Occipital lobe (tissue), 2 donors: Measurements from ENCODE around the gene MBTPS1. TPM values are rescaled to one million over a fixed set of nuclear protein-coding genes. Genes with fewer than 3 reads are reported as not detected.

Experiments used
- DNase-seq: peaks from one replicate; lab custom pipeline; 2025; lab: John Stamatoyannopoulos, UW
- total RNA-seq: library from RNA; depleted of rRNA; stranded (reverse); fragments of >200 nt; gene quantifications from one replicate; pipeline ENCODE4 v1.2.3, GENCODE V29; 2014

Gene MBTPS1
- 78.1 TPM for total RNA-seq

DNA sequence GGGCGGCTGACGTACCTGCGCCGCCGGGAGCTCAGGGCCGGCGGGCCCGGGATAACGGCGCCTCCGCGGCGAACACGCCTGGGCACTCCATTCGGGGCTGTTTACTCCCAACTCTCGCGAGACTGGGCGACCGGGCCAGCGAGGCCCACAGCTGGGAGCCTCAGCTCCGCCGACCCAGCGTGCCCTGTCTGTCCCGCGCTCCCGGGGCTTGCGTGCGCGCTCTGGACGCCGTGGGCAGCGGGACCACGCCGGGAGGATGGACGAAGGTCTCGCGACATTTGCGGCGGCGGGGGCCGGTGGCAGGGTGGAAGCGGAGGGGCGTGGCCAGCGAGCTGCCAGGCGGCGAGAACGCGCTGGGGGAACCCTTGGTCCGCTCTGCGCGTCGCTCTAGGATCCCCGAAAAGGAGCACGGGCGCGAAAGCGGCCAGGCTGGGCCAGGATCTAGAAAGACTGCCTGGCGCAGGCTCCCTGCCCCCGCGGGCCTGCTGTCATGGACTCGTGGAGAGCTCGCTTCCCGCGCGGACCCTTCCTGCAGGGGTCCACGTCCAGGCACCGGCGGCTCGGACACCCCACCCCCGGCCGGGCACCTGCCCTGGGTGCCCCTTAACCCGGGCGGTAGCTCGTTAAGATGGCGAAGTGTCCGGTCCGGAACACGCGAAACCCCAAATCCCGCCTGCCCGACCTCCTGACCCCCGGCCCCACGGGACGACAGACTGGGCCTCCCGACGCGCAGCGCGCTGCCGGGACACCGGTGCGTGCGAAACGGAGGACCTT is at the start of gene MBTPS1:
TSS of gene MBTPS1 (minus strand) at position 223 of the 774 bp plus-strand sequence. CDS start 15,159 bp downstream, outside the sequence.
- peak; percentile 96 for DNase-seq

DNA sequence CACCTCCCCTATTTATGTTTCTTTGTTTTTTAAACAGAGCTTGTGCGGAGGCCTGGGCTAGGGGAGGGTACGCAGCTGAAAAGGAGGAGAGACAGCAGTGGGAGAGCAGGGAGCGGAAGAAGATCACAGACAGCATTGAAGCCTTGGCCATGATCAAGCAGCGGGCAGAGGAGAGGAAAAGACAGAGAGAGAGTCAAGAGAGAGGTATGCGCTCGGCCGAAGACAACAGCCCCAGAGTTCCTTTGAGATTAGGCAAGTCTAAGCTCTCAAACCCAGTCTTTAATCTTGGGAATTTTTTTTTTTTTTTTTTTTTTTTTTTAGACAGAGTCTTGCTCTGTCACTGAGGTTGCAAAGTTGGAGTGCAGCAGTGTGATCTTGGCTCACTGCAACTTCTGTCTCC is 49.0 kb upstream of the MBTPS1 start:
- DNase-seq = no peak

DNA sequence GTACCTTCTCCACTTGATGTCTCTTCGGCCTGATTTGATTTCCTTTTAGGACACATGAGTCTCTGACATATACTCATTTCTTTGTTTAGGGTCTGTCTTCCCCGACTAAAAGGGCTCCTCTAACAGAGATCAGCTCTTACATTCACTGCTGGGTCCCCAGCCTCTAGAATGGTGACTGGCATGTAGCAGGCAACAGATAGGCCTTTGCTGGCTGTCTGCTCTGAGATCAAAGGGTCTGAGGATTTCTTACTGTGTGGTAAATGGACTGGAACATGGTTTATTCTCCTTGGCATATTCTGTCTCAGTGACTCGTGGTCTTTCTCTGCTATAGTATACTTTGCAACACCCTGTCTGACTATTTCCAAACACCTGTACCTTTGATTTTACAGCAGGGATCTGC is 45.1 kb upstream of the MBTPS1 start:
- DNase-seq = no peak

DNA sequence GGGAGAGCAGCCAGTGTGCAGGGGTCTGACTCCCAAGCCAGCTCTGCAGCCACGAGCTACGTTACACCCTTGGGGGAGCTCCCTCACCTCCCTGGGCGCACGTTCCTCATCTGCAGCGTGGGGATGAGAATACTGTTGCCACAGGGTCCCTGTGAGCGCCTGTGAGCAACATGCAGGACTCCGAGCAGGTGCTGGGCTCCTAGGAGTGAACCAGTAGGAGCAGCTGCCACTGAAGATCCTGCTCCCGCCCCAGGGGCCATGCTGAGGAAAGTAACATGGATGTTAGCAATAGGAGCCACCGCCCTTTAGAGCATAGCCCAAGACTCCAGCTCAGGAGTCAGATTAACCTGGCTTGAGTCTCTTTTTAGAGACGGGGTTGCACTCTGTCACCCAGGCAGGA is 44.3 kb upstream of the MBTPS1 start:
- DNase-seq = no peak

DNA sequence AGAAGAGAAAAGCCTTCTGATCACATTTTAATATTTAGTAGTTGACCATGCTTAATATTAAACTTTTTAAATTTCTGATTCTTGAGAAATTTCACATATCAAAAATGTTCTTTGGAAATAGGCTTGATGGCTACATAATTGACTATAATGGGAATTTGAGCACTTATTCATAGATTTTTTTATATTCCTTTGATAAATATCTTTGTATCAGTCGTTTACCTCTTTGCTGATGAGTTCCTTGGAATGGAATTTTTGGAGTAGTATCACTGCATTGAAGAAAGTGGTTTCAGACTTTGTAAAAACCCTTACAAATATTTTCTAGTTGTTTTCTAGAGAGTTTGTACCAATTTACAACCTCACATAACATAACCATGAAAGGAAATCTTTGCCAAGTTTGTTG is 43.1 kb upstream of the MBTPS1 start:
- DNase-seq = no peak

DNA sequence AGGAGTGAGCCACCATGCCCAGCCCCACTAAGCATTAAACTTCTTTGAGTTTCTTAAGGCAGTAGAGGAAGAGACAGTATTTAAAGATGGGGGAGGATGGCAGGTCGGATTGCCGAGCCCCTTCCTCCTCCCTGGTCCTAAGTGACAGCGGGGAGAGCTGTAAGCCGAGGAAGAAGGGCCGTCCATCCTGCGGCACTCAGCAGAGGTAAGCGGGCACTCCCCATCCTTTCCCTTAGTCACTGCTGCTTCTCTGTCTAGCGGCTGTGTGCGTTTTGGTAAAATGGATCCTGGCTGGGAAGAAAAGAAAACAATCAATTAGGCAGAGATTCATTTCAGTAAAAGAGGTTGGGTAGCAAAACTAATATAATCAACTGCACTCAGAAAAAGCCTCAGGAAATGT is 42.3 kb upstream of the MBTPS1 start:
- no peak for DNase-seq

DNA sequence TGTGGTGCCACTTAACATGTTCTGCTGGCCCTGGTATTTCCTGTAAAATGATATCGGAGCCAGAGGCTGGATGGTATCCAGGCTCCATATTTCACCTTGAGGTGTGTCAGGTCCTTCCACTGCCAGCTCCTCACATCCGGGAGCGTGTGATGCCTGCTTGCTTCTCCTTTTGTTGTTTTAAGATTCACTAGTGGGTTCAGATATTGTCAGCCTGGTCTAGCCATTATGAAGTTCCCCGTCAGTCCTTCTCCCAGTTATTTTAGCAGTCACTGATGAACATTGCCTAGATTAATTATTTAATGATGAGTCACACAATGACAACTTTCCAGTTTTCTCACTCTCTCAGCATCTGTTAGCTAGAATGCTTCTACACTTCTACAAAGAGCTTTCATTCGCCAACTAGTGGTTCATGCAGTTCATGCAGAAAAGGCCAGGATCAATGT is 39.6 kb upstream of the MBTPS1 start:
- DNase-seq = no peak

DNA sequence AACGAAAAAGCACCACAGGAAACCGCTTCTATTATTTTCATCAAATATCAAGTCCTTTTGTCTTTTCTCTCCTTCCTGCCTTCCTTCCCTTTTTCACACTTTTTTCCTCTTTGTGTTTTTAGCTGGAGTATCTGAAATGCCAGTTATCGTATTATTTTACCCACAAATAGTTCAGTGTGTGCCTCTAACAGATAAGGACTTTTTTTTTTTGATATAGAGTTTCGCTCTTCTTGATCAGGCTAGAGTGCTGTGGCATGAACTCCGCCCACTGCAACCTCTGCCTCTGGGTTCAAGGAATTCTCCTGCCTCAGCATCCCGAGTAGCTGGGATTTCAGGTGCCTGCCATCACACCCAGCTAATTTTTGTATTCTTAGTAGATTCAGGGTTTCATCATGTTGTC is 39.0 kb upstream of the MBTPS1 start:
- no peak for DNase-seq

DNA sequence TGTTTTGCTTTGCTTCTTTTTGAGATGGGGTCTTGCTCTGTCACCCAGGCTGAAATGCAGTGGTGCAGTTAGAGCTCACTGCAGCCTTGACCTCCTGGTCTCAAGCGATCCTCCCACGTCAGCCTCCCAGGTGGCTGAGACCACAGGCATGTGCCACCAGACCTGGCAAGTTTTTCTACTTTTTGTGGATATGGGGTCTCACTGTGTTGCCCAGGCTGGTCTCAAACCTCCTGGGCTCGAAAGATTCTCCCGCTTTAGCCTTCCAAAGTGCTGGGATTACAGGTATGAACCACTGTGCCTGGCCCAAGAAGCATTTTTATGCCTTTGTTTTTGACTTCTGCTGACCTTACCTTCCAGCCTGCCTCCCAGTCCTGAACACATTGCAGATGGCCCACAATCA is 38.5 kb upstream of the MBTPS1 start:
- no peak for DNase-seq

DNA sequence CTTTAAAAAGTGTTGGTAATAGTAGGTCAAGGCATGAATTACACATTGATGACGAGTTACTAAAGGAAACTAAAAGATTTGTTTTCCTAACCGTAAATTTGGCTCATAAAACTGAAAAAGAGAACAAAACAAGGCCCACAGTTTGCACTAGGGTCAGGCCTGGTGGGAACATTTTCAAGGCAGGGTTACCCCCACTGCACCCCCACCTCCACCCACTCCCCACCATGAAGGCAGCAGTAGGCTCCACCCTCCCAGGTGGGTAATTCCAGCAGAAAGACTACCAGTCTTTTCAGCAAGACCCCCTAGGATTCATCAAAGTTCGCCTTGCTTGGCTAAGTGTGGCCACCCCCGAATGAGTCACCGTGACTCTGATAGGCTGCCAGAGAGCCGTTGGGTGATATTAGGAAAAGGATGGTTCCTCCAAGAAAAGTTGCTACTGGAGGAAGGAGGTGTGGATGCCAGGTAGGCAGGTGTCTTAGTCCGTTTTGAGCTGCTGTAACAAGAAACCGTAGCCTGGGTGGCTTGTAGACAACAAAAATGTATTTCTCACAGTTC is 37.0 kb upstream of the MBTPS1 start:
- DNase-seq = no peak

DNA sequence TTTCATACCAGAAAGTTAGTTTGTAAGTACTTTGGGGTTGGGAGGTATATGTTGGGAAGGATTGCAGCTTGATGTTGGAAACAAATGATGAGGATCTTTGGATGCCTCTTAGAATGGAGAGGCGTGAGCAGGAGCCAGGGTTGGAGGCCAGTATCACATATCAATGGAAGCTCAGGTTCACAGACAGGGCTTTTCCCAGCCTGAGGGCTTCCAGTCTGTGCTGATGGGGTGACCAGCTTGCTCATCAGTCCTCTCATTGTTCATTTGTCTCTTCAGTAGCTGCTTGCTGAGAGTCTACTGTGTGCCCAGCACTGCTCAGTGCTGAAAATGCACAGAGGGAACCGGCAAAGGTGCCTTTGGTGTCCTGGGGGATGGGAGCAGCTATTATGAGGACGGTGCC is 34.2 kb upstream of the MBTPS1 start:
- no peak for DNase-seq

DNA sequence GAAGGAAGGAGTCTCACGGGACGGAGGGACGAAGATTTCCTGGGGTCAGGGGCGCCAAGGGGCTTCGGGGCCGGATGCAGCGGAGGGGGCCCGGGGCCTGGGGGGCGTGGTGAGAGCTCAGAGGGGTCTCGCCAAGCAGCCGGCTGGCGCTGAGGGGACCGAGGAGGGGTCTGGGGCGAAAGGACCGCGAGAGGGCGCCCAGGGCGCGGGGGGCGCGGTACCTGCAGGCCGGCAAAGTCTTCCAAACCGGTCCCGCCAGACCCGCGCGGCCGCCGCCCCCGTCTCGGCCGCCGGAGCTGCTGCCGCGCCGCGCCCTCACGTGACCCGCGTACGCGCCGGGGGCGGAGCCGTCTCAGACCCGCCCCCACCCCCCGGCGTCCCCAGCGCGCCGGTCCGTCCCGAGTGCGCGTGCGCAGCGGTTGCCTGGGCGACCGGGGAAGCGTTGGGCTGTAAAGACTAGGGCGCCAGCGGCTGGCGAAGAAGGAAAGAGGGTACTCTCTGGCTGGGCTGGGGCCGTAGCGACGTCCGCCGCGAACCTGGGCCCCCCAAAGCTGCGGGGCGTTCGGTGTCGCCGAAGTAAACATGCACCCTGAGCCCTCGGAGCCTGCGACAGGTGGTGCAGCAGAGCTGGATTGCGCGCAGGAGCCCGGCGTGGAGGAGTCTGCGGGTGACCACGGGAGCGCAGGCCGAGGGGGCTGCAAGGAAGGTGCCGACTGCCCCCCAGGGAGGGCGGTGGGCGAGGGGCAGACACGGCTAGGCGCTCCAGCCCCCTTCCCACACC is 28.3 kb upstream of the MBTPS1 start, which contains the start of the genes DNAAF1 and HSDL1:
TSS of gene DNAAF1 (plus strand) at position 450 of the 781 bp plus-strand sequence. CDS start at position 583, 133 bp downstream.
TSS of gene HSDL1 (minus strand) at position 319 of the 781 bp plus-strand sequence. CDS start 13,856 bp downstream, outside the sequence.
- DNase-seq = peak; percentile 85

DNA sequence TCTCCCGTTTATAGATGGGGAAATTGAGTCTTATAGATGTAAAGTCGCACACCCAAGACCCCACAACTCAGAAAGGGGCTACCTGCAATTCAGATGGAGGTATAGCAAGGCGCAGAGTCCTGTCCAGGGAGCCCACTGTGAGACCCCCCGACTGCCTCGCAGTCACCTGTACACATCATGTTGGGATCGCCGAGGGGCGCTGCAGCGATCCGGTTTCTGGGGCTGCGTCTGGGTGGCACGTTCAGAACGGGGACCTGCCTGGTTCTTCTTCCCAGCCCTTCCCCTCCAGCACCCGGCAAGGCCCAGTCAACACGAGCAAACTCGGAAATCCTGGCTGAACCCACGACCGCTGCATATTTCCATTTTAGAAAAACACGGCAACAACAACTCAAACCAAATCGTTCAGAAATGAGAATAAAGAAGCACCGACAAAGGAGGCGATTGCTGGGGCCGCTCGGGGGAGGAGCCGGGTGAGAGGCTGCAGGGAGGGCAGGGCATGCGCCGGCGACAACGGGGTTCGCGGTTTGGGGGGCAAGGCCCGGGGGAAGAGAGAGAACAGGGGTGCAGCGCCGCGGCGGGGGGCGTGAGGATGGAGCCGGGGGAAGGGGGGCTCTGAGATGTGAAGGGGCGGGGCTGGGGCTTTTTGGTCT is 27.6 kb upstream of the MBTPS1 start:
- no peak for DNase-seq

DNA sequence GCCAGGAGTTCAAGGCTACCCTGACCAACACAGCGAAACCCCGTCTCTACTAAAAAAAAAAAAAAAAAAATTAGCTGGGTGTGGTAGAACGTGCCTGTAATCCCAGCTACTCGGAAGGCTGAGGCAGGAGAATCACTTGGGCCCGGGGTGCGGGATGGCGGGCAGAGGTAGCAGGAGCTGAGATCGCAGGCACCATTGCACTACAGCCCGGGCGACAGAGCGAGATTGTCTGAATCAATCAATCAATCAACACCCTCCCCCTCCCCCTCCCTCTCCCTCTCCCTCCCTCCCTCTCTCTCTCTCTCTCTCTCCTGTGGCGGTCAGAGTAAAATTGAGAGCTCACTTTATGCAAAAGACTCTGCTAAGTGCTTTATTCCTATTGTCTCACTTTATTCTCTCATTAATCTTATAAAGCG is 27.1 kb upstream of the MBTPS1 start:
- no peak for DNase-seq

DNA sequence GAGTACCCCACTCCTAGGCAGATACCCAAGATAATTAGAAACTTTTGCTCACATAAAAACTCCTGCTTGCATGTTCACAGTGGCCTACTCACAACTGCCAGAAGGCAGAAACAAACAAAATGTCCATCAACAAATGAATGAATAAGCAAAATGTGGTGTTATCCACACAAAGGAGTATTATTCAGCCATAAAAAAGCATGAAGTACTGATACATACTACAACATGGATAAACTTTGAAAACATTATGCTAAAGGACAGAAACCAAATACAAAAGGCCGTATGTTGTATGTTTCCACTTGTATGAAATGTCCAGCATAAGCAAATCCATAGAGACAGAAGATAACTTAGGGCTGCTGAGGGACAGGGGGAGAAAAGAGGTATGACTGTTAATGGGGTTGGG is 26.3 kb upstream of the MBTPS1 start:
- DNase-seq = no peak

DNA sequence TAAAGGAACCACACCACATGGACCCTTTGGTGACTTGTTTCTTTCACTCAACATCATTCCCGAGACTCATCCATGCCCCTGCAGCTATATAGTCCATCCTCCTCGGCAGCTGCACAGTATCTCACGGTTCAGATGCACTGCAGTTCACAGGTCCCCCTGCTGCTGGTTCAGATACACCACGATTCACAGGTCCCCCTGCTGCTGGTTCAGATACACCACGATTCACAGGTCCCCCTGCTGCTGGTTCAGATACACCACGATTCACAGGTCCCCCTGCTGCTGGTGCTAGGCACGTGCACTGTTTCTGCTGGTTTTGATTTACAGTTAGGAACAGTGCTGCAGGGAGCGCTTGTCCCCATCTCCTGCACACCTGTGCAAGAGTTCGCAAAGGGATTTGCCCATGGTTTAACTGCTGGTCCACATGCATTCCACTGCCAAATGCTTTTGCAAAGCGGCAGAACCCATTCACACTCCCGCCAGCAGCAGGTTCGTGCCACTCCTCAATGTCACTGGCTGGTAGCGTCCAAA is 24.5 kb upstream of the MBTPS1 start:
- no peak for DNase-seq

DNA sequence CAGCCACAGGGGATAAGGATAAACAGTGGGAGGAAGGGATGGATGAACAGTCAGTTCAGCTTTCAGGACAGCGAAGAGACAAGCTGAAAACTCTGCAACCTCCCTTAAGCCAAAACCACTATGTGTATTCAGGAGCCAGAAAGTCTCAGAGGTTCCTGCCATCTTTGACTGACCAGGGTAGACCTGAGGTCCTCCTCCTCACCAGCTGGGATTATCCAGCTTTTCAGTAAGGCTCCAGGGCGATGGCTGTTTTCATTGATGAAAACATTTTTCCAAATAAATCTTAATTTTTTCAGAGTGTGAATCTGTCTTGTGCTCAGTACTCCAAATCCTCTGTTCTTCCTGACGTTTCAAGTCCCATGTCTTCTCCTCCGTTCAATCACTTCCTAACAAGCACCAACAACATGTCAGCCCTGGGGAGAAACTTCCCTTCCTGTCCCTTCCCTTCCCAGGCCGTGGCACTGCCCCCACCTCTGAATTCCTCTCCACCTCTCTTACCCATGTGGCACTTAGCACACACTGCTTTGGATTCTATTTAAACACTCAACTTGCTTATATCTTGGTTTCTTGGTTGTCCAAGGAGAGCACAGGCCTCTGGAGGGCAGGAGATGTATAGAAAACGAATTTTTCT is 23.0 kb upstream of the MBTPS1 start:
- DNase-seq = no peak

DNA sequence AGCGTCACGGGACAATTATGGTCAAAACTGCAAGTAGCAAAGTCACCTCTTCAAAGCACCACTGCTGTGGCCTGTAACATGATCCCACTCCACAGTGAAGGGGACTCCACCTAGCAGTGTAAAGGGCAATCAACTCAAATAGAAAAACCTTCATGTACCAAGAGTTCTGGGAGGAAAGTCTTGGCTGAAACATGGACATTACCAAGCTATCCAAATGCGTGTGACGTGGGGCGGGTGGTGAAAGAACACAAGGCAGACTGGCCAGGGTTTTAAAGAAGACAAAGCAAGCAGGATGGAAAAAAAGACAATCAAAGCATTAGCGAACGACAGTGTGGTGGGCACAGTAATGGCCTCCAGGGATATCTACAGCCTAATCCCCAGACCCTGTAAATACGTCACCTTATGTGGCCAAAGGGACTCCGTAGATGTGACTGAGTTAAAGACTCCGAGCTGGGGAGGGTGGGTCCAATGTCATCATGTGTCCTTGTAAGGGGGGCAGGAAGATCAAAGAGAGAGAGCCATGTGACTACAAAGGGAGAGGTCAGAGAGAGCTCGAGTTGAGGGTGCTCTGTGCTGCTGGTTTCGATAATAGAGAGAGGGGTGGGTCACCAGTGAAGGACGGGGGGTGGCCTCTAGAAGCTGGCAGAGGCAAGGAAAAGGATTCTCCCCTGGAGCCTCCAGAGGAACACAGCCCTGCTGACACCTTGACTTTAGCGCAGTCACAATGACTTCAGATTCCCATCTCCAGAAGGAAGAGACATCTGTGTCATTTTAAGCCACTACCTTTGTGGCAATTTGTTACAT is 22.3 kb upstream of the MBTPS1 start:
- no peak for DNase-seq

DNA sequence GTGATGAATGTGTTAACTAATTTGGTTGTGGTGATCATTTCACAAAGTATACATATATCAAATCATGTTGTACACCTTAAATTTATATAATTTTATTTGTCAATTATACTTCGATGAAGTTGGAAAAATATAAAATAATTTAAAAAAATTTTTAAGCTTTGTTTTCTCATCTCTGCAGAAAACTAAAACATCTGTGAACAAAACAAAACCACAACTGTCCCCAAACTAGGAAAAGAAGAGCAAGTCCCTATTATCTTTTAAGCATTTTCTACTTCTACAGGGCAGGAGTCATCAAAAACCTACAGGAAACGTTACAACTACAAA is 21.7 kb upstream of the MBTPS1 start:
- DNase-seq = no peak

DNA sequence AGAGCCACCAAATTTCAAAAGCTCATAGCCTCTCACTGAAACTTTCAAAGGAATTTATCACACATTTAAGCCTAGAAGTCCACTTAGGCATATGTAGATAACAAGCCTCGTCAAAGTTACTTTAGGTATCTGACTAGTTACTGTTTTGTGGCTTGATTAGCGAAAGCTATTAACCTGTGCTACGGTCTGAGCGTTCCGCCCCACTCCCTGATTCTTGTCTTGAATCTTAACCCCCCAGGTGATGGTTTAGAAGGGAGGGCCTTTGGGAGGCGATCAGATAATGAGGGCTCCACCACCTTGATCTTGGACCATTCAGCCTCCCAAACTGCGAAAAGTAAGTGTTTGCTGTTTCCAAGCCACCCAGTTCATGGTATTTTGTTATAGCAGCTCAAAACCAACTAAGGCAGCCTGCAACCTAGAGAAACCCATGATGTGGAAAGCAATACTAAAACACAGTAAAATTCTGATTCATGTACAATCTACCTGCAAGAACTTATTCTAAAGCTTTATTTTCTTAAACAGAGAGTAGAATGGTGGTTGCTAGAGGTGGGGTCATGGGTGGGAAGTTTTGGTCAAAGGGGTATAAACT is 21.1 kb upstream of the MBTPS1 start:
- no peak for DNase-seq
